Superior temporal gyrus (tissue), 1 donor: ENCODE data around the gene OPN1SW.

Source experiments
- DNase-seq: peaks from one replicate; pipeline ENCODE4 v3.0.0-alpha.2; 2016; ENCODE audit errors: extremely low spot score

Gene OPN1SW

DNA sequence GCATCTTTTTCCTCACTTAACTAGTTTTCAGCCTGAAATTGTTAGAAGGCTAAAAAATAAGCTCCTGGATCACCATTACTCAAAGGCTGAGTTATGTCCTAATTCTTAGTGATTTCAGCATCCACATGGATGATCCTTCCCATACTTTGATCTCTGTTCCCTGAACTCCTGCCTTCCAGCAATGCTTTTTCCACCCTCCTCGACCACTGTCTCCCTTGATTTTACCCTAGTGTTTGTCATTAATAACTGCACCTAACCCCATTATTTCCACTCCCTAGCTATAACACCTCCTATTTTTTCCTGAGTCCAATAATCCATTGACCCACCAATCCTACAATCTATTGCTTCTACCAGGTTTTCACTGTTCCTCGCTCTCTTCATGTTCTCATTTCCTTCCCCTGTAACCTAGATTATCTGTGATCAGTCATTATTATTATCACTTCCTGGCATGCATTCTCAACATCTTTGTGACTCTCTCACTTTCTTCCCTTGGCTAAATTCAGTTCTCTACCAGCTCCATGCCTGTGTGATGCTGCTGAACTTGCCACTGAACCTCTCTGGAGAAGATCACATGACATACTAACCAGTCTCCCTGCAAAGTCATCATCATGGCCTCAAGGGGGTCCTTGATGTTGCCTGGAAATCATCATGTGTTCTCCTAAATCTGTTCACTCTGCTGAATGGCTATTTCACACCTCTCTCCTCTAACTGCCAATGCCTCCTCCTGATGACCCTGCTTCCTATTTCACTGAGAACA lies 42.9 kb downstream of the OPN1SW start:
- DNase-seq = no peak

DNA sequence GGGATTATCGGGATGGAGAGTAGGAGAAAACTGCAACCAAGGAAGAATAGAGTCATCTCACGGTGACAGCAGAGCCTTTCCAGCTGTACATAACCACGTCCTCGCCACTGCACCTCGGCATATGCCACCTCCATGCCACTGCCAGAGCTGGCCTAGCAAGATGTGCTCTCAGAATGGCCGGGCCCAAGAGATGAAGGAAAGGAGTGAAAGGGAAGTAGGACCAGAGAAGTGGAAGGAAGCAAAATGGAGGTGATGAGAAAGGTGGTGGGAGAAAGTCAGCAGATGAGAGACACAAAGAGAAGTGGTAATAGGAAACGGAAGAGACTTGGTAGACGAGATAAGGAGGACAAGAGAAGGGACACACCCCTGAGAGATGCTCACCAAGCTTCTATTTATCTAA lies 44.4 kb downstream of the OPN1SW start:
- no peak for DNase-seq

- DNase-seq = no peak
These were observed 46.1 kb downstream of the OPN1SW start for GRCh38 chr7:128729494-128729893.

DNA sequence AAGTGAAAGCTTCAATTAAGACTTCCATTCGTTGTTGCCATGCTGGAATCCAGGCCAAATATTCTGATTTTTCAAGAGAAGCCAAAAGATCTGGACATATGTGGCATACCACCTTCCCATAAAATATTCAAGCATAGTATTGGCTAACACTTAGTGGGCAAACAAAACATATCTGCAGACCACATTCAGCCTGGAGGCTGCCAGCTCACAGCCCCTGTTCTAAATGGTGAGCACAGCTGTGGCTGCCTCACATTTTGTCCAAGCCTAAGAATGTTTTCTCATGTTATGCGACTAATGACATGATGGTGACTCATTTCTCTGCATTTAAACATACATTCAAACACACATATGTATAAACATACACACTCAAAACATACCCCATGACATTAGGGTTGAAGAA lies 47.0 kb downstream of the OPN1SW start:
- no peak for DNase-seq

DNA sequence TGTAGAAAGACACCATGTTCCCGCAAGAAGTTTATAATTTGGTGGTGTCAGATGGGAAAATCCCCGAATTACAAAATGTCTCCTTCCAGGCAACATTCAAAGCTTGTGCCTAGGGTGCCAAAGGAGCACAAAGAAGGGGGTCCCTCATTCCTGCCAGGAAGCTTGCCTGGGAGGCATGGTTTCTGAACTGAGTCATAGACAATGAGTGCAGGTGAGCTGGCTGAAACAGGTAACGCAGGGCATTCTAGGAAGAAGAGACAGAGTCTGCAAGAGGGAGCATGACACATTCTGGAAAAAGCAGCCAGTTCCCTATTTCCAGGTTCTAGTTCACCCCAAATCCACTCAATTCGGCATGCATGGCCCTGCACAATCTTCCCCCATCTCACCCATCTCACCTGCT lies 48.4 kb downstream of the OPN1SW start:
- no peak for DNase-seq

DNA sequence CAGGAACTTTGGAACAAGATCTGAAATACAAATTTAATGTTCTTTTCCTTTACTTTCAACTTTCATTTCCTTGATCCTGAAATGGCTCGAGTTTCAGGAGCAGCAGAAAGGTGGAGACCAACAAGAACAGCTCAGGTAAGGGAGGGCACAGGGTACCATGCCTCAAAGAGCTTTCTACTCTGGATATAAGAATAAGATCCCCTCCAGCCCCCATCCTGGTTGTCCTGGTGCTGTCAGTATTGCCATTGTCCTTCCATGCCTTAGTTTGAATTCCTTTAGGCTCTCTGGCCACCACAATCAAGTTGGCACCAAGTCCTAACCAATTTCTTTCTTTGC lies 48.9 kb downstream of the OPN1SW start:
- no peak for DNase-seq

GRCh38 chr7:128726059-128726736 lies 49.4 kb downstream of the OPN1SW start:
- no peak for DNase-seq

DNA sequence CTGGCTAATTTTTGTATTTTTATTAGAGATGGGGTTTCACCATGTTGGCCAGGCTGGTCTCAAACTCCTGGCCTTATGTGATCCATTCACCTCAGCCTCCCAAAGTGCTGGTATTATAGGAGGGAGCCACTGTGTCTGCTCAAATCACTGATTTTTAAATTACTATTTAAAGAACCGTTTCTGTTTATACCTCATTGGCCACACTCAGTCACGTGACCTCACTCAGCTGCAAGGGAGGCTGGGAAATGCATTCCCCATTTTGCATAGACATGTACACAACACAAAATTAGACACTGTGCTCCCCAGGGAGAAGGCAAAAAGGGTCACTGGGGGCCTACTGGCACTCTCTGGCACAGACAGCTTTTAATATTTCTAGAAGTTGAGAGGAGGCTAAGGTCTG lies 50.1 kb downstream of the OPN1SW start:
- DNase-seq = no peak

GRCh38 chr7:128724743-128725142 lies 50.9 kb downstream of the OPN1SW start:
- no peak for DNase-seq
